ENCODE data around the gene EFCAB14.
"Not testable (repeated sequence)": the region's sequence is repeated elsewhere in the genome, so short reads cannot be mapped to it uniquely, and the experiment has no call there.

EFCAB14 gene

GRCh38 chr1:46718727-46719622, at the start of gene EFCAB14:
EFCAB14 (minus strand) TSS chr1:46719114; CDS start chr1:46718087, 1,027 bp downstream.
- DNase-seq (ENCODE audit: low spot score): peak; percentile 88

GRCh38 chr1:46768445-46768844, 49.5 kb upstream of the EFCAB14 start:
- DNase-seq (ENCODE audit: low spot score): no peak

GRCh38 chr1:46767649-46768282, 48.9 kb upstream of the EFCAB14 start:
- DNase-seq (ENCODE audit: low spot score): no peak

- DNase-seq (ENCODE audit: low spot score): no peak
Measured at GRCh38 chr1:46764402-46764801, 45.5 kb upstream of the EFCAB14 start.

- no peak for DNase-seq (ENCODE audit: low spot score)
Measured at GRCh38 chr1:46761740-46762139, 42.8 kb upstream of the EFCAB14 start.

- no peak for DNase-seq (ENCODE audit: low spot score)
Measured at GRCh38 chr1:46760558-46761166, 41.7 kb upstream of the EFCAB14 start.

GRCh38 chr1:46757956-46758528, 39.1 kb upstream of the EFCAB14 start:
- no peak for DNase-seq (ENCODE audit: low spot score)

- no peak for DNase-seq (ENCODE audit: low spot score)
Measured at GRCh38 chr1:46757247-46757955, 38.5 kb upstream of the EFCAB14 start.

GRCh38 chr1:46755121-46755520, 36.2 kb upstream of the EFCAB14 start:
- no peak for DNase-seq (ENCODE audit: low spot score)

GRCh38 chr1:46754707-46755106, 35.8 kb upstream of the EFCAB14 start:
- not testable (repeated sequence) for DNase-seq (ENCODE audit: low spot score)

GRCh38 chr1:46753985-46754384, 35.1 kb upstream of the EFCAB14 start:
- no peak for DNase-seq (ENCODE audit: low spot score)

GRCh38 chr1:46749921-46750404, 31.0 kb upstream of the EFCAB14 start:
- DNase-seq (ENCODE audit: low spot score): no peak

- DNase-seq (ENCODE audit: low spot score): no peak
Measured at GRCh38 chr1:46749404-46749803, 30.5 kb upstream of the EFCAB14 start.

GRCh38 chr1:46747683-46748288, 28.9 kb upstream of the EFCAB14 start:
- DNase-seq (ENCODE audit: low spot score): peak; percentile 7

- no peak for DNase-seq (ENCODE audit: low spot score)
Measured at GRCh38 chr1:46742069-46742468, 23.2 kb upstream of the EFCAB14 start.

GRCh38 chr1:46735708-46736324, 16.9 kb upstream of the EFCAB14 start:
- DNase-seq (ENCODE audit: low spot score): peak; percentile 18

- DNase-seq (ENCODE audit: low spot score): not testable (repeated sequence)
Measured at GRCh38 chr1:46728327-46728873, 9.5 kb upstream of the EFCAB14 start.

- DNase-seq (ENCODE audit: low spot score): no peak
Measured at GRCh38 chr1:46725736-46726108, 6.8 kb upstream of the EFCAB14 start.

- peak; percentile 65 for DNase-seq (ENCODE audit: low spot score)
Measured at GRCh38 chr1:46724991-46725735, 6.2 kb upstream of the EFCAB14 start.

- DNase-seq (ENCODE audit: low spot score): no peak
Measured at GRCh38 chr1:46723901-46724300, 5.0 kb upstream of the EFCAB14 start.

All from globus pallidus (tissue), 1 donor.